GM21529 (cell line): ENCODE results near the gene NXNL1.

Experiments
- ATAC-seq: cut with Tn5 transposase; IDR thresholded peaks from one replicate; pipeline ENCODE4 v1.9.1; 2021; ENCODE audit not compliant: unreplicated experiment

NXNL1 gene

DNA sequence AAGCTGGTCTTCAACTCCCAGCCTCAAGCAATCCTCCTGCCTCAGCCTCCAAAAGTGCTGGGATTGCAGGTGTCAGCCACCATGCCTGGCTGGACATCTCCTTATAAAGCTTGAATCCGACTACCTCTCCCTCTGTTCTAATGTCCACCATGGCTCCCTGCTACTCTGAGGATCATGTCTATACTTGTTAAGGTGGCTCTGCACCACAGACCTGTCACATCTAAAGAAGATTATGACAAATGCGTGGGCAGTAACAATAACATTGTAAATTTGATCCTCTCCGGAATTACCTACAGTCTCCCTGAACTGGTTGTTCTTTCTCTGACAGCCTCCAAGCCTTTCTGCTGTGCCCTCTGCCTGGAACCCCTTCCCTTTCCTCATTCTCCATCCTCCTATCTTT is 1.8 kb downstream of the NXNL1 start:
- ATAC-seq = no peak

DNA sequence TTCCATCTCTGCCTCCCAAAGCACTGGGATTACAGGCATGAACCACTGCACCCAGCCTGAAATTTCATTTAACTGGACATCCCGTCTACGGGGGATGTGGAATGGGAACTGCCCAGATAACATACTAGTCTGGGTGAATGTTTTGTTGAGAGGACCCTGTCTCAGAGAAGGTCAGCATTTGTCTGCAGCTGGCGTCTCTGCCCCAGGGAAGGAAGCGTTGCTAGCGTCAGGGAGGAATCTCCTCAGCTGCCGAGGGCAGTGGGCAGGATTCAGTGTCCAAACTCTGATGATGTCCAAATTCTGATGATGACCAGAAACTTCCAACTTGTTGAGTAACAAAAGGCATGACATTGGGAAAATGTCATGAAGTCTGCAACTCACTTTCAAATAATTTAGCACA is 3.1 kb downstream of the NXNL1 start:
- no peak for ATAC-seq

DNA sequence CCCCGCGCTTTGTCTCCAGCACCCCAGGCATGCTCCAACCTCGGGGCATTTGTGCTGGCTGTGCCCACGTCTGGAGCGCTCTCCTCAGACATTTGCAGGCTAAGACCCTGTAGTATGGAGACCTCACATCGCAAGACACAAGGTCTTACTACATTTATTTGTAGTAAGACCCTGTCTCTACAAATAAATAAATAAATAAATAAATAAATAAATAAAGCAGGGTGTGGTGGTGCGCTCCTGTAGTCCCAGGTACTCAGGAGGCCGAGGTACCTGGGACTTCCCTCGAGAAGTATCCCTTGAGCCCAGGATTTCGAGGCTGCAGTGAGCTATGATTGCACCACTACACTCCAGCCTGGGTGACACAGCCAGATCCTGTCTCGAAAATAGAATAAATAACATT is 4.6 kb downstream of the NXNL1 start:
- no peak for ATAC-seq

DNA sequence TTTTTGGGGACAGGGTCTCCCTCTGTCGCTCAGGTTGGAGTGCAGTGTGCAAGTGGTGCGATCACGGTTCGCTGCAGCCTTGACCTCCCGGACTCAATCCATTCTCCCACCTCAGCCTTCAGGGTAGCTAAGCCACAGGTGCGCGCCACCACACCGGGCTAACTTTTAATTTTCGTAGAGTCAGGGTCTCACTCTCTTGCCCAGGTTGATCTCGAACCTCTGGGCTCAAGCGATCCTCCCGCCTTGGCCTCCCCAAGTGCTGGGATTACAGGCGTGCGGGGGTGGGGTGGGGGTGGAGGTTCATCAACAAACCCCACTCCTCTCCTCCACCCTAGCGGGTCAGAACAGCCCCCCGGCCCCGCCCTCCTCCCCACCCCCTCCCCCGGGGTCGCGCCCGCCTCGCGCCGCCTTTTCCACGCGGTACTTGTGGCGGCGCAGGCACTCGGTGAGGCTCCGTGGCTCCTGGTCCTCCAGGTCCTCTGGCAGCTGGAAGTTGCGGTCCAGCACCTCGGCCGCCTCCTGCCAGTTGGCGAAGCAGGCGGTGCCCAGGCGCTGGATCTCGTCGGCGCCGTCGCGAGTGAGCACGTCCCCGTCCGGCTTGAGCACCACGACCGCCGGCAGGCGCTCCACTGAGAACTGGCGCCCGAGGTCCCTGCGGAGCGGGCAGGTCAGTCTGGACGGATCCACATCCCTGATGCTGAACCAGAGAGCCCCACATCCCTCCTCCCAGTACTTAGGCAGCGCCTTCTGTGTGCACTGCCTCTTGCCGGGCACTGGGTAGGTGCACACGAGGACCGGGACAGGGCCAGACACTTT is 5.2 kb downstream of the NXNL1 start:
- ATAC-seq = no peak

DNA sequence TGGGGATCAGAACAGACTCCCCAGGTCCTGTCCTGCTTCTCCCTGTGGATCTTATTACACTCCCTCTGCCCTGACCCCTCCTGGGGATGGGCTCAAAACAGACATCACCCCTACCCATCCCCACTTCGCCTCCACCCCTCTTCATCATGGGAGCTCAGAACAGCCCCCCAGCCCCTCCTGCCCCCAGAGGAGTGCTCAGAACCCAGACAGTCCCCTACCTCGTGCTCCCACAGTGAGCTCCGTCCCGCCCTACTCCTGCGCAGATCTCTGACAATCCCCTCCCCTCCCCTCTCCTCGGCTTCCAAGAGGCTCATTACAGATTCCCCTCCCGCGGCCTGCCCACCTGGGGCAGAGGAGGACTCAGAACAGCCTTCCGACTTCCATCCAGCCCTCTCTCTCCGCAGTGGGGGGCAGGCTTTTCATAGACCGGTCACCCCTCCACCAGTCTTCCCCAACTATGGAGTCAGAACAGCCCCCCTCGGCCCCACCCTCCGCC is 6.1 kb downstream of the NXNL1 start:
- no peak for ATAC-seq

DNA sequence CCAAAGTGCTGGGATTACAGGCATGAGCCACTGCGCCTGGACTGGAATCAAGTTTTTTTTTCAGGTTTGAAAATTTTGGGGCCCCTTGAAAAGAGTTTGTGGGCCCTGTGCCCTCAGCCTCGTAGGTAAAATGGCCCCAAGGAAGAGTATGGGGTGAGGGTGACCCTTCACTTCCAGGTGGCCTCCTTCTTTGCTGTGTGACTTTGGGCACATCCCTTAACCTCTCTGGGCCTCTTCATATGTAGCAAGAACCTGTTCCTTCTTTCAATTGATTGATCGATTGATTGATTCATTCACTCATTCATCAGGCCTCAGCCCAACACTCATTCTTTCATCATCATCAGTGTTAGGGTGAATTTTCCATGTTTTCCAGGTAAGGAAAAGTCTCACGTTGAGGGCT is 8.9 kb downstream of the NXNL1 start:
- no peak for ATAC-seq

DNA sequence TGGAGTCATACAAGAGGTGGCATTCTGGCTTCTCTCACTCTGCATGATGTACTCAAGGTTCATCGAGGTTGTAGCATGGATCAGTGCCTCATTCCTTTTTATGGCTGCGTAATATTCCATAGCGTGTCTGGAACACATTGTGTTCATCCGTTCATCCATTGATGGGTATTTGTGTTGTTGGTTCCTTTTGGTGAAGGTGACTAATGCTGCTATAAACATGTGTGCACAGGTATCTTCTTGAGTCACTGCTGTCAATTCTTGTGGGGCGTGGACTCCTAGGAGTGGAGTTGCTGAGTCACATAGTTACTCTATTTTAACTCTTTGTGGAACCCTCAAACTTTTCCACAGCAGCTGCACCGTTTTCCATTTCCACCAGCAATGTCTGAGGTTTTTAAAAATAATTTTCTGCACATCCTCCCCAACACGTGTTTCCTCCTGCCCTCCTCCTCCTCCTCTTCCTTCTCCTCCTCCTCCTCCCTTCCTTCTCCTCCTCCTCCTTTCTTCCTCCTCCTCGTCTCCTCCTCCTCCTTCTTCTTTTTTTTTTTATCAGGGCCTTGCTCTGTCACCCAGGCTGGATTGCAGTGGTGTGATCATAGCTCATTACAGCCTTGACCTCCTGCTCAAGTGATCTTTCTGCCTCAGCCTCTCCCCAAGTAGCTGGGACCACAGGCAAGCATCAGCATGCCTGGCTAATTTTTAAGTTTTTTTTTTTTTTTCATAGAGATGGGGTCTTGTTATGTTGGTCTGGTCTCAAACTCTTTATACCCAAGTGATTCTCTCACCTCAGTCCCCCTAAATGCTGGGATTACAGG is 10.3 kb downstream of the NXNL1 start:
- ATAC-seq = no peak

DNA sequence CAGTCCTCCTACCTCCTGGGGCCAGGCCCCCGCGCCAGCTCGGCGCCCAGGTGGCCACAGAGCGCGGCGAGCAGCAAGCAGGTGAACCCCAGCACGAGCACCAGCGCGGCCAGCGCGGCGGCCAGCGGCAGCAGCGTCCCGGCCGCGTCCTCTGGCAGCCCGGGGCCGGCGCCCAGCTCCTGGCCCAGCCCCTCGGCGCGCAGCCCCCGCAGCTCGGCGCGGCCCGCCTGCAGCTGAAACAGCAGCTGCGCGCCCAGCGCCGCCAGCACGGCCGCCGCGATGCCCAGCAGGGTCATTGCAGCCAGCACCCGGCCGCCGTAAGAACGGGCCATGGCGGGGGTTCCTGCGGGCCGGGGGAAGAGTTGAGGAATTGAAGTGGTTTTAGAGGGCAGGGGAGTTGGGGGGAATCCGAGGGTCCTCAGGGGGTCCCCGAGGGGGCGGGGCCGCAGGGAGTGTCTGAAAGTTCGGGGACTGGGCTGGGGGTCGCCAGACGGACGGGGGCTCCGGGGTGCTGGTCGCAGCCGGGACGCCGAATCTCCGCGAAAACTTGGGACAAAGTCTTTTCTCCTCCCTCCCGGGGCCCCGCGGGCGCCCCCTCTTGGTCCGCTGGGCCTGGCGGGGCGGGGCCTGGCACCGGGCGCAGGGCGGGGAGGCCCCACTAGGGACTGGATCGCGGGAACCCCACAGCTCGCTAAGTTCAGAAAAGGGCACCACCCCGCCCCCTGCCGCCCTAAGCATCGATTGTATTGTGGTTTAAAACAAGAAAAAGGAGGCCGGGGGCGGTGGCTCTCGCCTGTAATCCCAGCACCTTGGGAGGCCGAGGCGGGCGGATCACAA is 12.4 kb downstream of the NXNL1 start, which contains the start of gene TMEM221:
TSS of gene TMEM221 (minus strand) at position 538 of the 837 bp plus-strand sequence. CDS start at position 332, 206 bp downstream.
- ATAC-seq = no peak

DNA sequence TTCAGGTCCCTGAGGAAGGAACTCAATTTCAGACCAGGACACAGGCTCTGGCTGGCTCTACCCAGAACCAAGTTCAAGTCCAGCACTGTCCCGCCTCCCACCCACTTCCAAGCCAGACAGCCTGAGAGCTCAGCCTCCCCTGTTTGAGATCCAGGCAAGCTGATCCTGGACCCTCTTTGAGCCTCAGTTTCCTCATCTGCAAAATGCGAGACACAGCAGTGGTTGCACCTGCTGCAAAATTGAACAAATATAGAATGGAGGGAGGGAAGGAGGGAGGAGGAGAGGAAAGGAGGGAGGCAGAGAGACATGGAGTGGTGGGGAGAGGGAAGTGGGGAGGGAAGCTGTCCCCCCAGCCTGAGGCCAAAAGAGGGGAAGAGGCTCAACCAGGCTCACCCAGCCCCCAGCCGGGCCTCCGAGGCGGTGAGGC is 13.0 kb downstream of the NXNL1 start:
- no peak for ATAC-seq

DNA sequence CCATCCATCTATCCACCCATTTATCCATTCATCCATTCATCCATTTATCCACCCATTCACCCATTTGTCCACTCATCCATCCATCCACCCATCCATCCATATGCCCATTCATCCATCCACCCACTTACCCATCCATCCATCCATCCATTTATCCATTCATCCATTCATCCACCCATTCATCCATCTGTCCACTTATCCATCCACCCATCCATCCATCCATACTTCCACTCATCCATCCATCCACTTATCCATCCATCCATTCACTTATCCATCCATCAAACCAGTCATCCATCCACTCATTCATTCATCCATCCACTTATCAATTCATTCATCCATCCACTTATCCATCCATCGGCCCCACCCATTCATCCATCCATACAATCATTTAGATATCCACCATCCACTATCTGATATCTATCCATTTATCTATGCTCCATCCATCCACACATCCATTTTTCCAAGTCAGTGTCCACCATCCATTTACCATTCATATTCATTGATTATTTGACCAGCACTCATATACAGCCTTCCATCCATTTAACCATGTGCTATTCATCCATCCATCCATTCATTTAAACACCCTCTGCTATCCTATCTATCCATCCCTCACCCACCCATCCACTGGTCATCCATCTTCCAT is 15.1 kb downstream of the NXNL1 start:
- no peak for ATAC-seq

DNA sequence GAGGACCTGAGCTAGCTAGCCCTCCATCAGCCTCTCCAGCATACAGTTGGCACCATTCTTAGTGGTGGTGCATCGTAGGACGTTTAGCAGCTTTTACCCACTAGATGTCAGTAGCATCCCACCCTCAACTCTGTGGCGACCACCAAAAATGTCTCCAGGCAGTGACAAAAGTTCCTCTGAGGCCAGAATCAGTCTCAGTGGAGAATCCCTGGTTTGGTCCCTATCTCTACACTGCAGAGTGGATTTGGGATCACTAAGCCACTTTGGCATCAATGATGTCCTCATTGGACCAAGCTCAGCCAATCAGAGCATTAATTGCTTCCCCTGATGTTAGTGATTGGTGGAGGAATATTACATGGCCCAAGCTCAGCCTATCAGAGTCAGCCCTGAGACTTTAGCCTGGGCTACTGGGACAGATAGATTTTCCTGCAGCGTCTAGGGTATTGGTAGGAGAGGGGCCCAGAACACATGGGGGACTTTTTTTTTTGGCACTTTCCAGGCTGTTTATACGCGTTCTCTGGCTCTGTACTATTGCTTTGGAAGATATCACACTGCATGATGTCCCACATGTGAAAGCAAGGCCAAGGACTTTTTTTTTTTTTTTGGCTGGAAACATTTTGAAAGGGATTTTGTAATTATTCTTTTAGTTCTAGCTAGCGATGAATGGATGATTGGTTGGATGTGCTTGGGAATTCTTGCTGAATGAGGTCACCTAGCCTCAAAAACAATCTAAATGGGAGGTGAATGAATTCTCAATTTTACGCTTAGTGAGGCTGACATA is 19.3 kb downstream of the NXNL1 start:
- no peak for ATAC-seq

DNA sequence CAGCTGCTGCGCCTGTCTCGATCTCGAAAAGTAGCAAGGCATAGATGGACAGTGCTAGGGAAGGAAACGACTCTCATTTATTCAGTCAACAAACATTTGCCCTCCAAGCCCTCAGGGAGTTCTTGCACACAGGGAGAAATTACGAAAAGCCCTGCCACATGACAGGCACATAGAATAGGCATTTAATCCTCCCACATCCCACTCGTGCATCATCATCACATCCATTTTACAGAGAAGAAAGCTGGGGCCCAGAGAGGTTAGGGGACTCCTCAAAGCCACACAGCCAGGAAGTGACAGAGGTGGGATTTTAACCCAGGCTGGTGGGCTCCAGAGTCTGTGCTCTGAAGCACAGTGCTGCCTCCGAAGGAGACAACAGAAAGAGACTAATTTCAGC is 23.9 kb downstream of the NXNL1 start:
- no peak for ATAC-seq

DNA sequence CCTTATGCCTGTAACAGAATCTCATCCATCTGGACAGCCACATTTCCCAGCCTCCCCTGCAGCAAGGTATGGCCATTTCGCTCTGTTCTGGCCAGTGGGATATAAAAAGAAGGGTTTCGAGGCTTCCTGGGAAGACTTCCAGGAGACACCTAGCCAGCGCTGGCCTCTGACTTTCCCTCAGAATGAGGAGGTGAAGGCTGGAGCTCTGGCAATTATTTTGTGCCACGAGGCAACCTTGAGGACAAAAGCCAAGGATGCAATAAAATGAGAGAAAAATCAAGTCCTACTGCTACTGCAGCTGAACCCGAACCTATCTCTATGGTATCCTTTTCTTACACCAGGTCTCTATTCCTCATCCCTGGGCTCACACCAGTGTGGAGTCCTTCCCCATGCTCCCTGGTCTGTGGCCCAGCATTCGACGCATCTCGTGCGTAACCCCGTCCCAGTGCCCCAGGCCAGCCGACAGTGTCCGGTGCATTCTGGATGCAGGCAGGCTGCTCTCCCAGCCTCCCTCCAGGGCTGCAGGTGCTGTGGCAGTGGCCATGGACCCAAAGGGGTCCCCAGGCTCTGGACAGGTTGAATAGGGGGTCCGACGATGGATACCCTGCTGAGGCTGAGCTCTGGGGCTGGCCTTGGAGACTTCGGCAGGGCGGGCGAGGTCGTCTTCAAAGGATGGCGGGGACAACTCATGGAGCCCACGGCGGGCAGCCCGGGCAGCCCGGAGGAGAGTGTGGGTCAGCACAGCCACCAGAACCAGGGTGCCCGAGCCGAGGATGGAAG is 24.4 kb downstream of the NXNL1 start:
- no peak for ATAC-seq

DNA sequence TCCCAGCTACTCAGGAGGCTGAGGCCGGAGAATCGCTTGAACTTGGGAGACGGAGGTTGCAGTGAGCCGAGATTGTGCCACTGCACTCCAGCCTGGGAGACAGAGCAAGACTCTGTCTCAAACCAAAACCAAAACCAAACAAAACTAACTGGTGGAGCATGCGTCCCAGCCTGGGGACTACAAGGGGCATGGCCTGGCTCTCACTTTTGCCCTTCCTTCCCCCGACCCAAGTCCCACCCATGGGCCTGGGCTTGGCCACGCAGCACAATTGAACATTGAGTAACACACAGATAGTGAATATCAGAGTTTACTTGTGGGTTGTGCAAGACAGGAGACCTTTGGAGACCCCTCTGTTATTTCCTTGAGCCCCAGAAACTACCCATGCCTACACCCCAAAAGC is 25.5 kb downstream of the NXNL1 start:
- no peak for ATAC-seq

DNA sequence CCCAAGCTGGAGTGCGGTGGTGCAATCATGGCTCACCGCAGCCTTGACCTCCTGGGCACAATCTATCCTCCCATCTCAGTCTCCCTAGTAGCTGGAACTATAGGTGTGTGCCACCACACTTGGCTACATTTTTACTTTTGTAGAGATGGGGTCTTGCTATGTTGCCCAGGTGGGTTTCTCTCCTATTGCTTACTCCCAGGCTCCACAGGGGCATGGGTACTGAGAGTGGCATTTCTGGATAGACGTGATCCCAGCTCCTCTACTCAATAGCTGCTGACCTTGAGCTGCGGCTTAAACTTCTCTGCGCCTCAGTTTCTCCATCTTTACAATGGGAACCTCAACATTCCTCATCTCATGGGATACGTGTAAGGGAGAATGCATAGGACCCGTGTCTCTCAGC is 29.3 kb downstream of the NXNL1 start:
- ATAC-seq = no peak

DNA sequence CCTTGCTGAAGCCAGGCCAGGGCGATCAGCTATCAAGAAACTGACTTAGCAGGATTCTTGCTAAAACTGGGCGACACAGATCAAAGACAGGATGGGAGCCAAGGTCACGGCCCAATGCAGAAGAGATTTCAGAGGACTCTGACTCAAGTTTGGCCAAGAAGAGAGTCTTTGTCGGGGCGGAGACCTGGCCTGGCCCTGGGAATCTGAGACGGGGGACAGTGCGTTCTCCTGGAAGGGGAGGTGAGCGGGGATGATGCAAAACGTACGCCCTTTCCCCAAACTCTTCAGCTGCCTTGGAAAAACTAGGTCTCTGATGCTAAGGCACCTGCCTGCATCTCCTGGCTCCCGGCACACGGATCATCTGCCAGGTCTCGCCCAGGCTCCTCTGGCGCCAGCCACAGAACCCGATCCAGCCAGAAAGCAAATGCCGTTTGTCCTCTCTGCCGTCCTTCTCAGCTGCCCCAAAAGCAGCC is 31.0 kb downstream of the NXNL1 start:
- ATAC-seq = no peak

DNA sequence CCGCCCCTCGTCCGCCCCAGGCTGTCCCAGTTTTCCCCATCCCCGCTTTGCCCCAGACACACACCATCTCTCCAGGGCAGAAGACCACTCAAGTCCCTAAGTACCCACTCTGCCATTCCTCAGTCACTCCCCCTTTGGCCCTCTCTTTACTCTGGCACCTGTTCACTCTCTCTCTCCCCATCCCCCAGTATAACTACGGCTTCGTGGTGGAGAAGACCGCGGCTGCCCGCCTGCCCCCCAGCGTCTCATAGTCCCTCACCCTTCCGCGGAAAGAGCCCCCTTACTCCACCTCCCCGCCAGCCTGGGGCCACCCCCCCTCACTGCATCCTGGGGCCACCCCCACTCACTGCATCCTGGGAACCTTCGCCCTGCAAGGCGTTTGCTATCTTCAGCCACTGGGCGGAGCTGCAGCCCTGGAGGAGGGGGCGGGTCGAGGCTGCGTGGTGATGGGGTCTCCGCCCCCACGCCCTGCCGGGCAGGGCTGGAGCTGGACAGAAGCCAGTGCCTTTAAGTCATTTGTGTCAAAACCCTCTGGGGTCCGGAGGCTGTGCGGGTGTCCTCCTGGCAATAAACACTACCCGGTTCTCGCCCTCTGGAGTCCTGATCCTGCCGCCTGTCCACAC is 35.9 kb downstream of the NXNL1 start:
- no peak for ATAC-seq

DNA sequence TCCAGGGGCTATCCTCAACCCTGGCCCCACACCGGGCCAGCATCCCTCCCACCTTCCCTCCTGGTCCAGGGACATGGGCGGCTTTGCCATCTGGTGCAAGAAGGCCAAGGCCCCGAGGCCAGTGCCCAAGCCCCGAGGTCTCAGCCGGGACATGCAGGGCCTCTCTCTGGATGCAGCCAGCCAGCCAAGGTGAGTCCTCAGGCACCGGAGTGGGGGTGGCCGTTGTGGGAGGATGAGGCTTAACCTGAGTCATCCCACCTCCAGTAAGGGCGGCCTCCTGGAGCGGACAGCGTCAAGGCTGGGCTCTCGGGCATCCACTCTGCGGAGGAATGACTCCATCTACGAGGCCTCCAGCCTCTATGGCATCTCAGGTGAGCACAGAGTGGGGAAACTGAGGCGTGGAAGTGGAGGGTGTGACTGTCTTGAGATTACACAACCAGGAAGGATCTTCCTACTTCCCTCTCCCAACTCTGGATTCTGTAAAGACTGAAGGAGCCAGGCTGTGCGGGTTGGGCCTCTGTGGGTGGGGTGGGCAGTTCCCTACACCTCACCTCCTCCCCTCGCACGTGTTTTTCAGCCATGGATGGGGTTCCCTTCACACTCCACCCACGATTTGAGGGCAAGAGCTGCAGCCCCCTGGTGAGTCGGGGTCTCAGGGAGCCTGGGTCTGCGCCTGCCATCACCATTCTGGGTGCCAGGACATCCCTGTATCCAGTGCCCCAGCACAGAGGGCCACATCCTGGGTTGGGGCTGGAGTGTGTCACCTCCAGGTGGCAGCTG is 37.1 kb downstream of the NXNL1 start:
- ATAC-seq = no peak
